H54 (cell line): ENCODE measurements around the gene PSMB3.

Source experiments
- DNase-seq: peaks from one replicate; pipeline ENCODE4 v3.0.0; 2011; ENCODE audit warnings: low spot score, mixed read lengths; ENCODE audit not compliant: insufficient read length
- FAIRE-seq: peaks from 3 replicates; lab custom pipeline; 2011; peaks lifted over from hg19 to GRCh38; lab: Jason Lieb, UNC
- POLR2A ChIP-seq: IDR thresholded peaks from 2 replicates; pipeline ENCODE4 v1.6.1; 2011; ENCODE audit warnings: low read depth, mild to moderate bottlenecking, low read length

PSMB3 gene

GRCh38 chr17:38752308-38753070 is at the start of gene PSMB3:
Gene PSMB3, plus strand, starts transcription at chr17:38752741. Its CDS starts 86 bp downstream, at chr17:38752827.
- peak; percentile 52 for TF ChIP-seq POLR2A
- FAIRE-seq (no peak), DNase-seq (peak; percentile 95)

GRCh38 chr17:38702916-38703741 is 49.4 kb upstream of the PSMB3 start:
- TF ChIP-seq POLR2A = no peak
- FAIRE-seq = no peak
- no peak for DNase-seq

- no peak for TF ChIP-seq POLR2A
- FAIRE-seq = no peak
- DNase-seq = no peak
Measured at GRCh38 chr17:38703742-38704605, 48.6 kb upstream of the PSMB3 start.

GRCh38 chr17:38704606-38705522 is 47.7 kb upstream of the PSMB3 start, which contains the start of gene MLLT6:
Gene MLLT6, plus strand, starts transcription at chr17:38705273. Its CDS starts 360 bp downstream, at chr17:38705633.
- DNase-seq (peak; percentile 84), FAIRE-seq (no peak)
- peak; percentile 37; the same call in 1 of the 2 replicates for TF ChIP-seq POLR2A

GRCh38 chr17:38705523-38705802 is 47.1 kb upstream of the PSMB3 start:
- FAIRE-seq = no peak
- no peak for DNase-seq
- no peak for TF ChIP-seq POLR2A

GRCh38 chr17:38705803-38706504 is 46.6 kb upstream of the PSMB3 start:
- DNase-seq = no peak
- FAIRE-seq = no peak
- TF ChIP-seq POLR2A = no peak

GRCh38 chr17:38706505-38707216 is 45.9 kb upstream of the PSMB3 start:
- no peak for DNase-seq
- TF ChIP-seq POLR2A = no peak
- no peak for FAIRE-seq

GRCh38 chr17:38707678-38708351 is 44.7 kb upstream of the PSMB3 start:
- no peak for TF ChIP-seq POLR2A
- no peak for DNase-seq
- FAIRE-seq = no peak

- FAIRE-seq (no peak), DNase-seq (no peak)
- TF ChIP-seq POLR2A = no peak
Measured at GRCh38 chr17:38709104-38709820, 43.3 kb upstream of the PSMB3 start.

GRCh38 chr17:38709864-38710603 is 42.5 kb upstream of the PSMB3 start:
- no peak for TF ChIP-seq POLR2A
- FAIRE-seq (no peak), DNase-seq (no peak)
